HepG2 (cell line): ENCODE measurements around the gene TNFAIP2. TPM values are rescaled to one million over a fixed set of nuclear protein-coding genes. Genes with fewer than 3 reads are reported as not detected.

Experiments
- ATF5 ChIP-seq: sonication (generic); formaldehyde crosslinking; IDR thresholded peaks from 2 replicates; pipeline ENCODE4 v1.4.0; 2020; ENCODE audit warnings: mild to moderate bottlenecking, low read depth, missing genetic modification reagents
- DNMT3B ChIP-seq: conservative IDR thresholded peaks from 2 replicates; pipeline ENCODE4 v1.6.1; 2016; ENCODE audit warnings: missing biosample characterization, control low read depth
- GABPA ChIP-seq, 2 experiments: IDR thresholded peaks; 2 replicates each; pipeline ENCODE4 v1.6.1; 2011 to 2016; ENCODE audit warnings: low read depth in 2 of 2, low read length in 1 of 2, missing biosample characterization in 1 of 2, missing genetic modification characterization in 1 of 2
- GABPB1 ChIP-seq: IDR thresholded peaks from 2 replicates; pipeline ENCODE4 v1.6.1; 2016; ENCODE audit warnings: mild to moderate bottlenecking, missing genetic modification reagents, moderate library complexity, missing compliant biosample characterization
- HCFC1 ChIP-seq: fragments of 150-350 bp; IDR thresholded peaks from 2 replicates; pipeline ENCODE4 v1.6.1; 2014; ENCODE audit warnings: low read depth, low read length
- HMGA1 ChIP-seq: sonication (generic); formaldehyde crosslinking; conservative IDR thresholded peaks from 2 replicates; pipeline ENCODE4 v1.4.0; 2020; ENCODE audit warnings: missing genetic modification reagents
- HOXA7 ChIP-seq: sonication (generic); formaldehyde crosslinking; IDR thresholded peaks from 2 replicates; pipeline ENCODE4 v1.8.1; 2022; ENCODE audit warnings: mild to moderate bottlenecking, missing genetic modification reagents, moderate library complexity
- KMT2A ChIP-seq: sonication (generic); formaldehyde crosslinking; IDR thresholded peaks from 2 replicates; pipeline ENCODE4 v1.4.0; 2020; ENCODE audit warnings: missing genetic modification reagents
- POGK ChIP-seq: sonication (generic); formaldehyde crosslinking; conservative IDR thresholded peaks from 2 replicates; pipeline ENCODE4 v1.8.0; 2022; ENCODE audit warnings: mild to moderate bottlenecking, moderate library complexity, missing genetic modification reagents
- RFXANK ChIP-seq: IDR thresholded peaks from 2 replicates; pipeline ENCODE4 v1.6.1; 2016
- SMAD9 ChIP-seq: sonication (generic); formaldehyde crosslinking; IDR thresholded peaks from 2 replicates; pipeline ENCODE4 v1.5.1; 2020; ENCODE audit warnings: mild to moderate bottlenecking, missing genetic modification reagents
- SMARCE1 ChIP-seq: fragments of 450-650 bp; IDR thresholded peaks from 2 replicates; pipeline ENCODE4 v1.6.1; 2017; ENCODE audit warnings: borderline replicate concordance
- THRA ChIP-seq: sonication (generic); formaldehyde crosslinking; IDR thresholded peaks from 2 replicates; pipeline ENCODE4 v1.4.0; 2020; ENCODE audit warnings: missing genetic modification reagents, borderline replicate concordance
- TMF1 ChIP-seq: sonication (generic); formaldehyde crosslinking; IDR thresholded peaks from 2 replicates; pipeline ENCODE4 v1.8.1; 2022; ENCODE audit warnings: low read depth, missing genetic modification reagents
- YY1 ChIP-seq: IDR thresholded peaks from 2 replicates; pipeline ENCODE4 v1.6.1; 2011; ENCODE audit warnings: low read length, low read depth, moderate library complexity, mild to moderate bottlenecking; ENCODE audit not compliant: insufficient read depth, insufficient replicate concordance
- ZNF407 ChIP-seq: sonication (generic); formaldehyde crosslinking; IDR thresholded peaks from one replicate; pipeline ENCODE4 v1.5.1; 2020; ENCODE audit warnings: mild to moderate bottlenecking, missing genetic modification reagents; ENCODE audit errors: not compliant biosample characterization
- polyA plus RNA-seq, 8 experiments: library from polyadenylated mRNA; depleted of rRNA in 3 of 8; stranded (reverse) in 7 of 8; unstranded in 1 of 8; fragments of >200 nt; fragmentation: Illumina TruSeq in 4 of 8; extraction: Trizol in 4 of 8; gene quantifications; 2 replicates each; pipeline versions ENCODE4 v1.2.1 to v1.2.3, GENCODE V29; 2011 to 2016; ENCODE audit warnings: low read depth in 4 of 8, missing spikeins in 1 of 8, mixed read lengths in 1 of 8; ENCODE audit not compliant: insufficient read depth in 1 of 8
- total RNA-seq, 5 experiments: library from RNA; depleted of rRNA; stranded (reverse); fragments of >200 nt; fragmentation: Illumina TruSeq; extraction: Trizol; gene quantifications; 2 replicates each; pipeline ENCODE4 v1.2.3, GENCODE V29; 2016; ENCODE audit warnings: low read depth in 1 of 5

Gene TNFAIP2
- total and polyA plus RNA-seq, 2 of the 13 experiments (the other 11 are each of a cell fraction or from before 2014, with no cell fraction given), result 0.46 to 1.5 TPM

GRCh38 chr14:103100281-103101121 lies 22.8 kb upstream of the TNFAIP2 start (continued):
- 0 out of 2 replicates have a peak, but pooled peaks have one; percentile 56 for TF ChIP-seq ATF5 (CRISPR knock-in tag)
- no peak for TF ChIP-seq SMAD9
- TF ChIP-seq ZNF407 (CRISPR knock-in tag), result no peak
- TF ChIP-seq TMF1 (CRISPR knock-in tag), result no peak
- TF ChIP-seq DNMT3B, result no peak
- TF ChIP-seq GABPA (IDR thresholded peaks at IDR 0.05; ENCODE audit: low read depth, low read length), result no peak
- peak; percentile 73 for TF ChIP-seq GABPA (CRISPR knock-in tag; IDR thresholded peaks at IDR 0.05; ENCODE audit: low read depth)
- TF ChIP-seq HOXA7, result no peak
- peak; percentile 85; the same call in 1 of the 2 replicates for TF ChIP-seq POGK (CRISPR knock-in tag)
- TF ChIP-seq THRA (CRISPR knock-in tag), result peak; percentile 92
- no peak for TF ChIP-seq HMGA1 (CRISPR knock-in tag)
- peak; percentile 52 for TF ChIP-seq KMT2A (CRISPR knock-in tag)
- no peak for TF ChIP-seq SMARCE1
- TF ChIP-seq HCFC1, result no peak
- 0 out of 2 replicates have a peak, but pooled peaks have one; percentile 16 for TF ChIP-seq RFXANK
- peak; percentile 73 for TF ChIP-seq YY1
- TF ChIP-seq GABPB1, result peak; percentile 75
